ENCODE results near the gene ZNF24. TPM values are rescaled to one million over a fixed set of nuclear protein-coding genes. Genes with fewer than 3 reads are reported as not detected.

ZNF24 gene
- total and polyA plus RNA-seq, 10 of the 15 experiments (the other 5 are each of a cell fraction or from before 2014, with no cell fraction given) = 13.6 to 41.7 (median 28.3) TPM

DNA sequence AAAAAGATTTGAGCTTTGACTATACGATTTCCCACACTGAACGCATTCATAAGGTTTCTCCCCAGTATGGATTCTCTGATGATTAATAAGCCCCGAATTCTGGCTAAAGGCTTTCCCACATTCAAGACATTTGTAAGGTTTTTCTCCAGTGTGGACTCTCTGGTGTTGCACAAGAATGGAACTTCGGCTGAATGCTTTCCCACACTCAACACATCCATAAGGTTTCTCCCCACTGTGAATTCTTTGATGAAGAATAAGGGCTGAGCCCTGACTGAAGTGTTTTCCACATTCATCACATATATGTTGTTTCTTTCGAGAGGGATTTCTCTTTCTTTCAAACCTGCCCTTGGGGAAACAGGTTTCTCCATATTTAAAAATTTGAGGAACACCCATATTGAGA lies 6.9 kb downstream of the ZNF24 start:
- no peaks in the 10 kb centered on the region for H3K27me3 ChIP-seq (replicated peaks in 1 of 2; ENCODE audit: control insufficient read depth in 2 of 2, insufficient read depth in 2 of 2, low read length in 1 of 2)
- H3K4me1 ChIP-seq (ENCODE audit: control insufficient read depth, insufficient read depth, low read length) = no peaks in the 10 kb centered on the region
- ChIA-PET RAD21 (ENCODE audit: unreplicated experiment) (interaction anchor here (0.8 kb wide), 1 partner anchor 10 kb away, joined by 3 read pairs; no protein-coding TSS in a partner anchor), SMC1A (ENCODE audit: uncharacterized antibody, unreplicated experiment) (no interaction called here), POLR2A (no interaction called here), CTCF (no interaction called here)
- no peak for ATAC-seq
- no TSS peak for BruUV-seq (replicated peaks)
- 93% methylated on average over 5 of the region's 5 CpGs for WGBS (ENCODE audit: insufficient coverage, insufficient replicate concordance, low lambda C conversion rate, missing lambda C conversion rate)
- H4K20me1 ChIP-seq (ENCODE audit: control insufficient read depth, insufficient read depth) = no peaks in the 10 kb centered on the region
- H3K36me3 ChIP-seq (ENCODE audit: control insufficient read depth in 2 of 2, insufficient read depth in 2 of 2, low read length in 1 of 2) = peaks cover 11 to 32% of the 10 kb centered on the region in 2 experiments
- no peak overlapping the region for H3K27ac ChIP-seq (ENCODE audit: control insufficient read depth, insufficient read depth)
- no peak overlapping the region for H3K9ac ChIP-seq (ENCODE audit: control insufficient read depth, insufficient read depth, low read length)
- no peak for TF ChIP-seq RAD21 (IDR thresholded peaks at IDR 0.05; ENCODE audit: insufficient read depth, low read depth, low read length)
- TF ChIP-seq EGR1 (IDR thresholded peaks at IDR 0.05; ENCODE audit: borderline replicate concordance in 1 of 2, low read depth in 2 of 2, low read length in 2 of 2) = no peak
- no peak for TF ChIP-seq CEBPB (IDR thresholded peaks at IDR 0.05; ENCODE audit: borderline replicate concordance in 1 of 2, low read depth in 2 of 2, low read length in 2 of 2)
- no peak for TF ChIP-seq IKZF2 (IDR thresholded peaks at IDR 0.05)
- TF ChIP-seq, protein P1, sequence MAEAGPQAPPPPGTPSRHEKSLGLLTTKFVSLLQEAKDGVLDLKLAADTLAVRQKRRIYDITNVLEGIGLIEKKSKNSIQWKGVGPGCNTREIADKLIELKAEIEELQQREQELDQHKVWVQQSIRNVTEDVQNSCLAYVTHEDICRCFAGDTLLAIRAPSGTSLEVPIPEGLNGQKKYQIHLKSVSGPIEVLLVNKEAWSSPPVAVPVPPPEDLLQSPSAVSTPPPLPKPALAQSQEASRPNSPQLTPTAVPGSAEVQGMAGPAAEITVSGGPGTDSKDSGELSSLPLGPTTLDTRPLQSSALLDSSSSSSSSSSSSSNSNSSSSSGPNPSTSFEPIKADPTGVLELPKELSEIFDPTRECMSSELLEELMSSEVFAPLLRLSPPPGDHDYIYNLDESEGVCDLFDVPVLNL (IDR thresholded peaks at IDR 0.05; ENCODE audit: low read depth, low read length) = no peak
- no peak for TF ChIP-seq HDAC2 (IDR thresholded peaks at IDR 0.05)
- DNase-seq (ENCODE audit: low read depth, low spot score) = no peak
- FAIRE-seq = no peak
- peaks cover 3% of the 10 kb centered on the region for H3K9me3 ChIP-seq (replicated peaks; ENCODE audit: control insufficient read depth, insufficient read depth, low read length)
- no peak overlapping the region for H2AFZ ChIP-seq (ENCODE audit: control insufficient read depth, low read depth, low read length)
- intact Hi-C loops (cut with micrococcal nuclease; ENCODE audit: unreplicated experiment) (no loop called here), in situ Hi-C loops (cut with MboI) (no loop called here)
- H3K79me2 ChIP-seq (ENCODE audit: control insufficient read depth, insufficient read depth, low read length) = peaks cover 14% of the 10 kb centered on the region
- no peak overlapping the region for H3K4me3 ChIP-seq
- H3K4me2 ChIP-seq (ENCODE audit: control insufficient read depth, insufficient read depth) = no peak overlapping the region

DNA sequence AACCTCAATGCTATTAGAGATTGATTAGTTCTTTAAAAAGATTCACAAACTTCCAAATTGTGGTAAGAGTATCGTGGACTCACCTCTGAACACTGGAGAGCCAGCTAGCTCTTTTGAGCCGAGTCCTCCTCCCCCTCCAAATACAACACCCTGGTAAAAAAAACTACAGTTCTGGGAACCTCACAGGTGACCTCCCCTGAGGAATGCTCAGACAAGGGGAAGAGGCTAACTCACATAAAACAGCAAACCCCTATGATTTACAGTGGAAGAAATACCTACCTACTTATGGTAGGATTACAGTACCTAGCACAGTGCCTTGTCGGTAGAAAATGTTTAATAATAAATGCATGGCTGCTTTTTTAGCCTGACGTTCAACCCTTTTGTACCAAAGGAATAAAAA lies 8.4 kb downstream of the ZNF24 start:
- H3K4me1 ChIP-seq (ENCODE audit: control insufficient read depth, insufficient read depth, low read length) = no peaks in the 10 kb centered on the region
- H4K20me1 ChIP-seq (ENCODE audit: control insufficient read depth, insufficient read depth) = no peaks in the 10 kb centered on the region
- ChIA-PET CTCF (no interaction called here), POLR2A (no interaction called here), SMC1A (ENCODE audit: uncharacterized antibody, unreplicated experiment) (no interaction called here), RAD21 (ENCODE audit: unreplicated experiment) (no interaction called here)
- 99% methylated on average over 4 of the region's 4 CpGs for WGBS (ENCODE audit: insufficient coverage, insufficient replicate concordance, low lambda C conversion rate, missing lambda C conversion rate)
- peaks cover 11 to 32% of the 10 kb centered on the region in 2 experiments for H3K36me3 ChIP-seq (ENCODE audit: control insufficient read depth in 2 of 2, insufficient read depth in 2 of 2, low read length in 1 of 2)
- no peak overlapping the region for H3K27ac ChIP-seq (ENCODE audit: control insufficient read depth, insufficient read depth)
- no peak for ATAC-seq
- BruUV-seq (replicated peaks) = no TSS peak
- no peak overlapping the region for H3K9ac ChIP-seq (ENCODE audit: control insufficient read depth, insufficient read depth, low read length)
- intact Hi-C loops (cut with micrococcal nuclease; ENCODE audit: unreplicated experiment) = no loop called here
- peaks cover 2% of the 10 kb centered on the region for H3K79me2 ChIP-seq (ENCODE audit: control insufficient read depth, insufficient read depth, low read length)
- FAIRE-seq = no peak
- no peak overlapping the region for H3K4me3 ChIP-seq
- H3K4me2 ChIP-seq (ENCODE audit: control insufficient read depth, insufficient read depth) = no peak overlapping the region
- no peak for DNase-seq (ENCODE audit: low read depth, low spot score)
- in situ Hi-C loops (cut with MboI) = no loop called here
- H3K9me3 ChIP-seq (replicated peaks; ENCODE audit: control insufficient read depth, insufficient read depth, low read length) = peaks cover 3% of the 10 kb centered on the region
- no peak overlapping the region for H2AFZ ChIP-seq (ENCODE audit: control insufficient read depth, low read depth, low read length)
- H3K27me3 ChIP-seq (replicated peaks in 1 of 2; ENCODE audit: control insufficient read depth in 2 of 2, insufficient read depth in 2 of 2, low read length in 1 of 2) = no peaks in the 10 kb centered on the region
- TF ChIP-seq TBL1XR1 (IDR thresholded peaks at IDR 0.05; ENCODE audit: low read depth, low read length) (no peak), ZNF24 (IDR thresholded peaks at IDR 0.05) (no peak), SMC3 (IDR thresholded peaks at IDR 0.05; ENCODE audit: borderline replicate concordance, low read length) (no peak), MTA2 (IDR thresholded peaks at IDR 0.05; ENCODE audit: low read depth) (no peak), CREB1 (IDR thresholded peaks at IDR 0.05; ENCODE audit: low read depth) (no peak), NRF1 (conservative IDR thresholded peaks at IDR 0.05; ENCODE audit: low read depth, low read length) (no peak), LARP7 (IDR thresholded peaks at IDR 0.05) (no peak), BCL11A (IDR thresholded peaks at IDR 0.05; ENCODE audit: low read depth, low read length) (no peak), BACH1 (IDR thresholded peaks at IDR 0.05; ENCODE audit: borderline replicate concordance) (no peak), SRF (IDR thresholded peaks at IDR 0.05; ENCODE audit: low read depth in 2 of 2, low read length in 2 of 2) (no peak)
- TF ChIP-seq, protein P2, sequence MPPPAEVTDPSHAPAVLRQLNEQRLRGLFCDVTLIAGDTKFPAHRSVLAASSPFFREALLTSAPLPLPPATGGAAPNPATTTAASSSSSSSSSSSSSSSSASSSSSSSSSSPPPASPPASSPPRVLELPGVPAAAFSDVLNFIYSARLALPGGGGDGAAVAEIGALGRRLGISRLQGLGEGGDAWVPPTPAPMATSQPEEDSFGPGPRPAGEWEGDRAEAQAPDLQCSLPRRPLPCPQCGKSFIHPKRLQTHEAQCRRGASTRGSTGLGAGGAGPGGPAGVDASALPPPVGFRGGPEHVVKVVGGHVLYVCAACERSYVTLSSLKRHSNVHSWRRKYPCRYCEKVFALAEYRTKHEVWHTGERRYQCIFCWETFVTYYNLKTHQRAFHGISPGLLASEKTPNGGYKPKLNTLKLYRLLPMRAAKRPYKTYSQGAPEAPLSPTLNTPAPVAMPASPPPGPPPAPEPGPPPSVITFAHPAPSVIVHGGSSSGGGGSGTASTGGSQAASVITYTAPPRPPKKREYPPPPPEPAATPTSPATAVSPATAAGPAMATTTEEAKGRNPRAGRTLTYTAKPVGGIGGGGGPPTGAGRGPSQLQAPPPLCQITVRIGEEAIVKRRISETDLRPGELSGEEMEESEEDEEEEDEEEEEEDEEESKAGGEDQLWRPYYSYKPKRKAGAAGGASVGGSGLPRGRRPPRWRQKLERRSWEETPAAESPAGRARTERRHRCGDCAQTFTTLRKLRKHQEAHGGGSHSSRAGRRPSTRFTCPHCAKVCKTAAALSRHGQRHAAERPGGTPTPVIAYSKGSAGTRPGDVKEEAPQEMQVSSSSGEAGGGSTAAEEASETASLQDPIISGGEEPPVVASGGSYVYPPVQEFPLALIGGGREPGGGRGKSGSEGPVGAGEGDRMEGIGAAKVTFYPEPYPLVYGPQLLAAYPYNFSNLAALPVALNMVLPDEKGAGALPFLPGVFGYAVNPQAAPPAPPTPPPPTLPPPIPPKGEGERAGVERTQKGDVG (CRISPR knock-in tag; IDR thresholded peaks at IDR 0.05) = no peak
